Sigmoid colon (tissue), 7 donors: Measurements from ENCODE around the gene MAPK8IP2. TPM values are rescaled to one million over a fixed set of nuclear protein-coding genes. Genes with fewer than 3 reads are reported as not detected.
"Not testable (repeated sequence)": the region's sequence is repeated elsewhere in the genome, so short reads cannot be mapped to it uniquely, and the experiment has no call there.

Experiments used
- DNase-seq: peaks from one replicate; pipeline ENCODE4 v3.0.0-alpha.2; 2019
- H3K27ac ChIP-seq, 4 donors: fragments of 200-600 bp; sonication (generic); one replicate each; pipeline ENCODE4 v1.5.1; 2016 to 2019; ENCODE audit warnings: mild to moderate bottlenecking in 1 of 4
- H3K27me3 ChIP-seq, 3 donors: fragments of 200-600 bp; sonication (generic); one replicate each; pipeline ENCODE4 v1.5.1; 2019; ENCODE audit warnings: mild to moderate bottlenecking in 1 of 3
- H3K36me3 ChIP-seq, 4 donors: fragments of 200-600 bp; sonication (generic); one replicate each; pipeline ENCODE4 v1.5.1; 2016 to 2019
- H3K4me1 ChIP-seq, 4 donors: fragments of 200-600 bp; sonication (generic); one replicate each; pipeline ENCODE4 v1.5.1; 2017 to 2019
- H3K4me3 ChIP-seq, 4 donors: fragments of 200-600 bp; sonication (generic); one replicate each; pipeline ENCODE4 v1.5.1; 2017 to 2019; ENCODE audit warnings: mild to moderate bottlenecking in 2 of 4, moderate library complexity in 1 of 4
- H3K9me3 ChIP-seq, 4 donors: fragments of 200-600 bp in 3 of 4; sonication (generic) in 3 of 4; one replicate each; pipeline versions ENCODE4 v1.5.1 to v1.6.1; 2013 to 2019
- CTCF ChIP-seq, 4 experiments: fragments of 450-650 bp in 3 of 4; fragments of 200-600 bp in 1 of 4; IDR thresholded peaks; one replicate each; pipeline ENCODE4 v1.5.1; 2016 to 2019; ENCODE audit warnings: antibody characterized with exemption in 4 of 4, mild to moderate bottlenecking in 3 of 4, moderate library complexity in 2 of 4
- EP300 ChIP-seq, 4 donors: sonication (generic); formaldehyde crosslinking; IDR thresholded peaks; one replicate each; pipeline ENCODE4 v1.6.1; 2017; ENCODE audit warnings: antibody characterized with exemption in 4 of 4
- POLR2A ChIP-seq, 2 donors: fragments of 450-650 bp; IDR thresholded peaks; one replicate each; pipeline ENCODE4 v1.6.1; 2016; ENCODE audit warnings: antibody characterized with exemption in 2 of 2, mild to moderate bottlenecking in 2 of 2, moderate library complexity in 2 of 2
- POLR2AphosphoS5 ChIP-seq, 4 donors: sonication (generic); formaldehyde crosslinking; IDR thresholded peaks; one replicate each; pipeline ENCODE4 v1.6.1; 2017; ENCODE audit warnings: antibody characterized with exemption in 4 of 4
- WGBS, 2 donors: extraction: QIAGEN DNeasy Blood & Tissue Kit; methylation state at CpG; one replicate each; pipeline ENCODE4 v1.1.7; 2013; 5-methylcytosine and 5-hydroxymethylcytosine counted together
- intact Hi-C: fragments of 100-400 bp; cut with DNase I; formaldehyde crosslinking; loops from one replicate; pipeline ENCODE4 v1.15.1; 2023
- polyA plus RNA-seq, 3 donors: library from polyadenylated mRNA; stranded (reverse); fragments of 200-250 nt; gene quantifications; one replicate each; pipeline ENCODE4 v1.2.3, GENCODE V29; 2013
- total RNA-seq, 4 donors: library from RNA; depleted of rRNA; stranded (reverse); fragments of >200 nt; gene quantifications; one replicate each; pipeline ENCODE4 v1.1.0, GENCODE V29; 2016
- donor health status: healthy with polysubstance abuse.
- donor health status: Bipolar disorder and iron deficiency.
- donor health status: healthy.

Gene MAPK8IP2
- total and polyA plus RNA-seq, 7 donors: under 0.01 to 2.9 (median 1.8) TPM

DNA sequence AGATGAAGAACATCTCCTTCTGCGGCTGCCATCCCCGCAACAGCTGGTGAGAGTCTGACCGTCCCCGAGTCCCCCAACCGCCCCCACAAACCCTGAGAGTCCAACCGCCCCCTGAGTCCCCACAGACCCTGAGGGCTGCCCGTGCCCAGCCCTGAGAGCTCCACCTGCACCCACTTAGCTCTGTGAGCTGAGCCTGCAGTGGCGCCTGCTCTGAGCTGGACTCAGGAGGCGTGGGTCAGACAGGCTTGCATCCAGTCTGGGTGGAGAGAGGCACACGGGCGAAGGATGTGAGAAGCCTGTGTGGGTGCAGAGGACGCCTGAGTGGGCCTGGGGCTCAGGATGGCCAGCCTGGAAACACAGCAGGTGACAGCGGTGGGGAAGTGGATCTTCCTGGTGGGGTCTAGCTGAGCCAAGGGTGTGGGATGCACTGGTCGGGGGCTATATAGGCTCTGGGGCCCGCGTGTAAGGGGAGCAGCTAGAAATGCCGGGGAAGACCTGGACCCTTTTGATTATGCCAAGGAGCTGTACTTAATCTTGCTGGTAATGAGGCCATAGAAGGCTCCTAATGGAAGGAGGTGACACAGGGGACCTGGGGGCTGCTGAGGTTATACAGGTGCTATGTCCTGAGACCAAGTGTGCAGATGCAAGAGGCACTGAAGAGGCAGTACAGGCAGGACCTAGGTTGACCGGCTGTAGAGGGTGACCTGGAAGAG, 6.5 kb downstream of the MAPK8IP2 start:
- WGBS, 2 donors: 73 to 86% methylated on average over 18 of the region's 18 CpGs
- TF ChIP-seq POLR2A (IDR thresholded peaks at IDR 0.05): no peak
- TF ChIP-seq EP300 (IDR thresholded peaks at IDR 0.05): no peak
- no peak for TF ChIP-seq POLR2AphosphoS5 (IDR thresholded peaks at IDR 0.05)
- no peak for TF ChIP-seq CTCF (IDR thresholded peaks at IDR 0.05)
- H3K36me3 ChIP-seq: no peaks in the 10 kb centered on the region
- H3K4me1 ChIP-seq: no peaks in the 10 kb centered on the region
- H3K27me3 ChIP-seq: peaks cover 16 to 88% (median 51%) of the 10 kb centered on the region in 3 donors
- no peaks in the 10 kb centered on the region for H3K9me3 ChIP-seq
- intact Hi-C loops: no loop called here
- no peak for DNase-seq
- no peak overlapping the region for H3K27ac ChIP-seq
- H3K4me3 ChIP-seq: no peak overlapping the region

DNA sequence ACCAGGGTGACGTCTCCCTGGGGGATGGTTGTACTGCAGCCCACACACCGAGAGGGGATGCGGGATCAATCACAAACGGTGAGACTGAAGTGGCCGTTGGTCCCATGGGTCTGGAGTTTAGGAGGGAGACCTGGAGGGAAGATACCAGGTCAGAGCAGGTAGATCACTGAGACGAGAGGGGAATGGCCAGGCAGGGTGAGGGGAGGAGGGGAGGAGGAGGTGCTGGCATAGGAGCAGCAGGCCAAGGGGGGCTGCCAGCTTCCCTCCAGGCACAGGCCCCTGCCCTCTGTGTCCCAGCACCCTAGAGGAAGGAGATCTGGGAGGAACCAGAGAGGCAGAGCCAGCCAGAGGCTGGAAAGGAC, 7.0 kb downstream of the MAPK8IP2 start:
- no peak overlapping the region for H3K27ac ChIP-seq
- TF ChIP-seq POLR2AphosphoS5 (IDR thresholded peaks at IDR 0.05) (no peak), EP300 (IDR thresholded peaks at IDR 0.05) (no peak), CTCF (IDR thresholded peaks at IDR 0.05) (no peak)
- H3K36me3 ChIP-seq: no peaks in the 10 kb centered on the region
- no peaks in the 10 kb centered on the region for H3K4me1 ChIP-seq
- peaks cover 16 to 88% (median 52%) of the 10 kb centered on the region in 3 donors for H3K27me3 ChIP-seq
- no peak for DNase-seq
- intact Hi-C loops: no loop called here
- 67% methylated on average over 6 of the region's 6 CpGs for WGBS, 2 donors
- no peaks in the 10 kb centered on the region for H3K9me3 ChIP-seq
- no peak overlapping the region for H3K4me3 ChIP-seq

DNA sequence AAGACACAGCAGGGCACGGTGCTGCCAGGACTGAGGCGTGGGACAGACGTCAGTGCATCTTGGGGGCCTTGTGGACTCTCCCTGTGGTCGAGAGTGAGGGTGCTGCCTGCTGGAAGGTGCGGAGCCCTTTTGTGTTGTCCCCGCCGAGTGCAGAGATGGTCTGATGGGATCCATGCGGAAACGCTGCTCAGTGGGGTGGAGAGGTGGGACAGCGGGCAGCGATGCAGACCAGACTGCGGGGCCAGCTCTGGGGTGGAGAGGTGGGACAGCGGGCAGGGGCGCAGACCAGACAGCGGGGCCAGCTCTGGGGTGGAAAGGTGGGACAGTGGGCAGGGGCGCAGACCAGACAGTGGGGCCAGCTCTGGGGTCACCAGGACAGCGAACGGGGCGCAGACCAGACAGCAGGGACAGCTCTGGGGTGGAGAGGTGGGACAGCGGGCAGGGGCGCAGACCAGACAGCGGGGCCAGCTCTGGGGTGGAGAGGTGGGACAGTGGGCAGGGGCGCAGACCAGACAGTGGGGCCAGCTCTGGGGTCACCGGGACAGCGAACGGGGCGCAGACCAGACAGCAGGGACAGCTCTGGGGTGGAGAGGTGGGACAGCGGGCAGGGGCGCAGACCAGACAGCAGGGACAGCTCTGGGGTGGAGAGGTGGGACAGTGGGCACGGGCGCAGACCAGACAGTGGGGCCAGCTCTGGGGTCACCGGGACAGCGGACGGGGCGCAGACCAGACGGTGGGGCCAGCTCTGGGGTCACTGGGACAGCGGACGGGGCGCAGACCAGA, 7.7 kb downstream of the MAPK8IP2 start:
- H3K4me3 ChIP-seq, H3K27ac ChIP-seq, H3K36me3 ChIP-seq, H3K4me1 ChIP-seq, DNase-seq, intact Hi-C loops, H3K9me3 ChIP-seq: not testable (repeated sequence)
- H3K27me3 ChIP-seq: peaks cover 16 to 88% (median 52%) of the 10 kb centered on the region in 3 donors
- WGBS, 2 donors: 86 to 87% methylated on average over 39 of the region's 39 CpGs

DNA sequence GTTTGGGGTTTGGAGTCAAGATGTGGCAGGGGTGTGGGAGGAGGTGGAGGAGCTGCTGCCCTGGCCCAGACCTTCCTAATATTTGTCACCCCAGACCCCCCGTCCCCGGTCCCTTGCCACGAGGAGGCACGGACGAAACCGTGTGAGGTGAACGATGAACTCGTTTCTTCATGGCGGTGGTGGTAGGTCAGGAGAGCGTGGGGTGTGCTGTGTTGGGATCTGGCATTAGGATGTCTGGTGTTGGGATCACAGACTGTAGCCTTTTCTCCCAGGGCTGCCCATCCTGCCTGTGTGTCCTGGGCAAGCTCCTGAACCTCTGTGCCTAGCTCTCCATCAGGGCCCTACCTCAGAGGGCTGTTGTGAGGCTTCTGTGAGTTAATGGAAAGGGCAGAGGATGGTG, 8.4 kb downstream of the MAPK8IP2 start:
- Histone ChIP-seq H3K27ac (no peak overlapping the region), H3K27me3 (peaks cover 8 to 88% (median 52%) of the 10 kb centered on the region in 3 donors), H3K36me3 (no peaks in the 10 kb centered on the region), H3K9me3 (no peaks in the 10 kb centered on the region), H3K4me1 (no peaks in the 10 kb centered on the region), H3K4me3 (no peak overlapping the region)
- DNase-seq: no peak
- WGBS, 2 donors: 87 to 93% methylated on average over 10 of the region's 10 CpGs
- TF ChIP-seq CTCF (IDR thresholded peaks at IDR 0.05) (no peak), POLR2A (IDR thresholded peaks at IDR 0.05) (no peak), POLR2AphosphoS5 (IDR thresholded peaks at IDR 0.05) (no peak), EP300 (IDR thresholded peaks at IDR 0.05) (no peak)
- intact Hi-C loops: no loop called here

DNA sequence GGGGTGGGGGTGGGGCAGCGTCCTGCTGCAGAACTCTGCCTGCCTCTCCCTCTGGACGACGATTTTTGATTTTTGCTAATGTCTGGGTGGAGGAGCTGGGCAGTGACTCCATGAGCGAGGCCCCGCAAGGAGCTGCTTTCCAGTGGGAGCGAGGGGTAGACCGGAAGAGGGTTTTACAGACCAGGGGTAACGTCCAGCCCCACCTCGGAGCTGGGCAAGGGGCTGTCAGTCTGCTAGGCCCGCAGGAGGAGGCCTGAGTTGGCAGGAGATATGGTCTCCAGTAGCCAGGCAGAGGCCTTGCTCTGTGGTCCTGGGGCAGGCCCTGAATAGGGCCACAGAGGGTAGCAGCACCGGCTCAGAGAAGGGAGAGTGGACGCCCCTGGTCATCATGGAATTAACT, 9.0 kb downstream of the MAPK8IP2 start:
- Histone ChIP-seq H3K36me3 (no peaks in the 10 kb centered on the region), H3K4me1 (no peaks in the 10 kb centered on the region), H3K4me3 (no peak overlapping the region), H3K27me3 (peaks cover 7 to 88% (median 50%) of the 10 kb centered on the region in 3 donors), H3K27ac (no peak overlapping the region), H3K9me3 (no peaks in the 10 kb centered on the region)
- intact Hi-C loops: no loop called here
- 83 to 87% methylated on average over 12 of the region's 12 CpGs for WGBS, 2 donors
- DNase-seq: no peak
- no peak for TF ChIP-seq EP300 (IDR thresholded peaks at IDR 0.05)
- no peak for TF ChIP-seq CTCF (IDR thresholded peaks at IDR 0.05)
- TF ChIP-seq POLR2AphosphoS5 (IDR thresholded peaks at IDR 0.05): no peak
- TF ChIP-seq POLR2A (IDR thresholded peaks at IDR 0.05): no peak
